ENCODE measurements around the gene SSTR1.

GRCh38 chr14:38221077-38221476 is 13.4 kb downstream of the SSTR1 start:
- TF ChIP-seq, protein P1, sequence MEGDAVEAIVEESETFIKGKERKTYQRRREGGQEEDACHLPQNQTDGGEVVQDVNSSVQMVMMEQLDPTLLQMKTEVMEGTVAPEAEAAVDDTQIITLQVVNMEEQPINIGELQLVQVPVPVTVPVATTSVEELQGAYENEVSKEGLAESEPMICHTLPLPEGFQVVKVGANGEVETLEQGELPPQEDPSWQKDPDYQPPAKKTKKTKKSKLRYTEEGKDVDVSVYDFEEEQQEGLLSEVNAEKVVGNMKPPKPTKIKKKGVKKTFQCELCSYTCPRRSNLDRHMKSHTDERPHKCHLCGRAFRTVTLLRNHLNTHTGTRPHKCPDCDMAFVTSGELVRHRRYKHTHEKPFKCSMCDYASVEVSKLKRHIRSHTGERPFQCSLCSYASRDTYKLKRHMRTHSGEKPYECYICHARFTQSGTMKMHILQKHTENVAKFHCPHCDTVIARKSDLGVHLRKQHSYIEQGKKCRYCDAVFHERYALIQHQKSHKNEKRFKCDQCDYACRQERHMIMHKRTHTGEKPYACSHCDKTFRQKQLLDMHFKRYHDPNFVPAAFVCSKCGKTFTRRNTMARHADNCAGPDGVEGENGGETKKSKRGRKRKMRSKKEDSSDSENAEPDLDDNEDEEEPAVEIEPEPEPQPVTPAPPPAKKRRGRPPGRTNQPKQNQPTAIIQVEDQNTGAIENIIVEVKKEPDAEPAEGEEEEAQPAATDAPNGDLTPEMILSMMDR (IDR thresholded peaks at IDR 0.05): no peak
- no peak for TF ChIP-seq POLR2AphosphoS5 (IDR thresholded peaks at IDR 0.05)
- no peak for TF ChIP-seq POLR2A (IDR thresholded peaks at IDR 0.05)
- no peak for TF ChIP-seq EP300 (IDR thresholded peaks at IDR 0.05)
